Suprapubic skin (tissue), 4 donors: ENCODE data around the gene HMG20A.

Experiments used
- POLR2A ChIP-seq, 2 donors: fragments of 450-650 bp; IDR thresholded peaks; one replicate each; pipeline ENCODE4 v1.6.1; 2017; ENCODE audit warnings: antibody characterized with exemption in 2 of 2, mild to moderate bottlenecking in 2 of 2, moderate library complexity in 2 of 2
- POLR2AphosphoS5 ChIP-seq, 3 donors: sonication (generic); formaldehyde crosslinking; IDR thresholded peaks; one replicate each; pipeline ENCODE4 v1.6.1; 2017; ENCODE audit warnings: antibody characterized with exemption in 3 of 3
- TF ChIP-seq, protein P1 (sequence below), 2 donors: fragments of 200-600 bp in 1 of 2; fragments of 450-650 bp in 1 of 2; sonication (generic) in 1 of 2; IDR thresholded peaks; one replicate each; pipeline ENCODE4 v1.5.1; 2016 to 2019; ENCODE audit warnings: antibody characterized with exemption in 2 of 2, mild to moderate bottlenecking in 1 of 2, moderate library complexity in 1 of 2

DNA sequence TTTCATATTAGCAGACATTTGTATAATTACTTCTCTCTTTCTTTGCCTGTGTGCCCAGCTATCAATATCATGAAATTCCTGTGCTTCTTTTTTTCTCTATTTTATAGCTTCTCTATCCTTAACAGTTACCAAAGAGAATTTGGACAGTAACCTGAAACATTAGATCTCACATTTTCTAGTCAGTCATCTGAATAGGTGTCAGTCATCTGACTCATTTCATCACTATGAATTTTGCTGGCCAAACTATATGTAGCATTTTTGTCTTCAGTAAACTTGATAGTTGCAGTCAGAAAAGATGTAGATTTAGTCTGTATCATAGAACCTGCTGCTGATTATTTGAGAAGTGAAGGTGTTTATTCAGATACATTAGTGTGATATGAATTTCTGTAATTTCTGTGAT is 52.6 kb downstream of the HMG20A start:
- TF ChIP-seq POLR2AphosphoS5 (IDR thresholded peaks at IDR 0.05) (no peak), POLR2A (IDR thresholded peaks at IDR 0.05) (no peak)
- TF ChIP-seq, protein P1, sequence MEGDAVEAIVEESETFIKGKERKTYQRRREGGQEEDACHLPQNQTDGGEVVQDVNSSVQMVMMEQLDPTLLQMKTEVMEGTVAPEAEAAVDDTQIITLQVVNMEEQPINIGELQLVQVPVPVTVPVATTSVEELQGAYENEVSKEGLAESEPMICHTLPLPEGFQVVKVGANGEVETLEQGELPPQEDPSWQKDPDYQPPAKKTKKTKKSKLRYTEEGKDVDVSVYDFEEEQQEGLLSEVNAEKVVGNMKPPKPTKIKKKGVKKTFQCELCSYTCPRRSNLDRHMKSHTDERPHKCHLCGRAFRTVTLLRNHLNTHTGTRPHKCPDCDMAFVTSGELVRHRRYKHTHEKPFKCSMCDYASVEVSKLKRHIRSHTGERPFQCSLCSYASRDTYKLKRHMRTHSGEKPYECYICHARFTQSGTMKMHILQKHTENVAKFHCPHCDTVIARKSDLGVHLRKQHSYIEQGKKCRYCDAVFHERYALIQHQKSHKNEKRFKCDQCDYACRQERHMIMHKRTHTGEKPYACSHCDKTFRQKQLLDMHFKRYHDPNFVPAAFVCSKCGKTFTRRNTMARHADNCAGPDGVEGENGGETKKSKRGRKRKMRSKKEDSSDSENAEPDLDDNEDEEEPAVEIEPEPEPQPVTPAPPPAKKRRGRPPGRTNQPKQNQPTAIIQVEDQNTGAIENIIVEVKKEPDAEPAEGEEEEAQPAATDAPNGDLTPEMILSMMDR (IDR thresholded peaks at IDR 0.05): no peak
